HEK293 (cell line): ENCODE data around the gene CEP43.

ENCODE experiments used
- CTCF ChIA-PET: fragments of 350-600 bp; formaldehyde crosslinking; extraction: SDS; loops from one replicate; lab custom pipeline; 2021; ENCODE audit warnings: antibody characterized with exemption; lab: Yijun Ruan, JAX
- POLR2A ChIA-PET: fragments of 300-600 bp; formaldehyde crosslinking; extraction: SDS; loops from one replicate; lab custom pipeline; 2020; ENCODE audit warnings: antibody characterized with exemption, inconsistent platforms; lab: Yijun Ruan, JAX
- H3K27ac ChIP-seq: fragments of 200-500 bp; sonication (Bioruptor generic); 2 replicates; pipeline ENCODE4 v1.5.1; 2014; ENCODE audit warnings: low read depth, low read length, control low read depth, inconsistent platforms; ENCODE audit errors: extremely low read depth
- H3K36me3 ChIP-seq, 2 experiments: fragments of 200-500 bp in 1 of 2; sonication (Bioruptor generic) in 1 of 2; 1 replicate in 1 of 2; 2 replicates in 1 of 2; pipeline ENCODE4 v1.5.1; 2014 to 2017; ENCODE audit warnings: inconsistent platforms in 2 of 2, low read length in 2 of 2; ENCODE audit not compliant: control insufficient read depth in 2 of 2, insufficient read depth in 1 of 2
- H3K4me1 ChIP-seq: fragments of 200-500 bp; sonication (Bioruptor generic); 2 replicates; pipeline ENCODE4 v1.5.1; 2014; ENCODE audit warnings: mild to moderate bottlenecking, low read length, inconsistent platforms; ENCODE audit not compliant: control insufficient read depth, insufficient read depth
- H3K4me3 ChIP-seq: 2 replicates; pipeline ENCODE4 v1.5.1; 2011; ENCODE audit warnings: low read depth, mild to moderate bottlenecking, control low read depth, low read length, moderate library complexity
- H3K9me3 ChIP-seq: fragments of 200-500 bp; sonication (Bioruptor generic); 2 replicates; pipeline ENCODE4 v1.5.1; 2014; ENCODE audit warnings: low read depth, low read length, inconsistent platforms; ENCODE audit not compliant: control insufficient read depth, insufficient read depth
- HIC1 ChIP-seq: fragments of 450-650 bp; formaldehyde crosslinking; IDR thresholded peaks from 2 replicates; pipeline ENCODE4 v1.5.1; 2016; ENCODE audit warnings: missing biosample characterization, missing genetic modification characterization
- IKZF3 ChIP-seq: fragments of 450-650 bp; IDR thresholded peaks from 2 replicates; pipeline ENCODE4 v1.5.0; 2018; ENCODE audit warnings: missing biosample characterization, mild to moderate bottlenecking, missing genetic modification characterization, moderate library complexity
- PRDM10 ChIP-seq: fragments of 450-650 bp; formaldehyde crosslinking; IDR thresholded peaks from 2 replicates; pipeline ENCODE4 v1.5.1; 2016; ENCODE audit warnings: missing biosample characterization, missing genetic modification characterization
- SCRT2 ChIP-seq: fragments of 450-650 bp; formaldehyde crosslinking; IDR thresholded peaks from 2 replicates; pipeline ENCODE4 v1.5.1; 2016; ENCODE audit warnings: missing biosample characterization, missing genetic modification characterization
- ZBTB20 ChIP-seq: fragments of 450-650 bp; formaldehyde crosslinking; IDR thresholded peaks from 2 replicates; pipeline ENCODE4 v1.5.1; 2016; ENCODE audit warnings: missing biosample characterization, missing genetic modification characterization
- ZIC2 ChIP-seq: fragments of 450-650 bp; formaldehyde crosslinking; IDR thresholded peaks from 2 replicates; pipeline ENCODE4 v1.5.1; 2016; ENCODE audit warnings: missing biosample characterization, missing genetic modification characterization
- ZNF114 ChIP-seq: fragments of 450-650 bp; formaldehyde crosslinking; IDR thresholded peaks from 2 replicates; pipeline ENCODE4 v1.5.0; 2017; ENCODE audit warnings: missing biosample characterization, missing genetic modification characterization
- ZNF175 ChIP-seq: fragments of 450-650 bp; formaldehyde crosslinking; IDR thresholded peaks from 2 replicates; pipeline ENCODE4 v1.5.1; 2016; ENCODE audit warnings: missing biosample characterization, missing genetic modification characterization
- ZNF18 ChIP-seq: fragments of 450-650 bp; formaldehyde crosslinking; IDR thresholded peaks from 2 replicates; pipeline ENCODE4 v1.5.1; 2016; ENCODE audit warnings: missing biosample characterization, missing genetic modification characterization
- ZNF2 ChIP-seq: fragments of 450-650 bp; formaldehyde crosslinking; IDR thresholded peaks from 2 replicates; pipeline ENCODE4 v1.5.1; 2016; ENCODE audit warnings: missing biosample characterization, missing genetic modification characterization
- ZNF239 ChIP-seq: fragments of 450-650 bp; formaldehyde crosslinking; IDR thresholded peaks from 2 replicates; pipeline ENCODE4 v1.5.1; 2016; ENCODE audit warnings: missing biosample characterization, missing genetic modification characterization
- ZNF335 ChIP-seq: fragments of 450-650 bp; formaldehyde crosslinking; conservative IDR thresholded peaks from 2 replicates; pipeline ENCODE4 v1.5.1; 2016; ENCODE audit warnings: missing biosample characterization, missing genetic modification characterization
- ZNF341 ChIP-seq: fragments of 450-650 bp; formaldehyde crosslinking; IDR thresholded peaks from 2 replicates; pipeline ENCODE4; 2016; ENCODE audit warnings: low read depth, missing biosample characterization, missing genetic modification characterization
- ZNF350 ChIP-seq: fragments of 450-650 bp; formaldehyde crosslinking; IDR thresholded peaks from 2 replicates; pipeline ENCODE4 v1.5.0; 2017; ENCODE audit warnings: missing biosample characterization, mild to moderate bottlenecking, missing genetic modification characterization
- ZNF394 ChIP-seq: fragments of 450-650 bp; formaldehyde crosslinking; IDR thresholded peaks from 2 replicates; pipeline ENCODE4 v1.5.1; 2016; ENCODE audit warnings: missing biosample characterization, missing genetic modification characterization, mild to moderate bottlenecking, moderate library complexity, borderline replicate concordance
- ZNF600 ChIP-seq: fragments of 450-650 bp; formaldehyde crosslinking; IDR thresholded peaks from 2 replicates; pipeline ENCODE4 v1.5.1; 2016; ENCODE audit warnings: missing biosample characterization, missing genetic modification characterization
- ZNF747 ChIP-seq: fragments of 450-650 bp; formaldehyde crosslinking; IDR thresholded peaks from 2 replicates; pipeline ENCODE4 v1.5.1; 2016; ENCODE audit warnings: missing biosample characterization, missing genetic modification characterization
- TF ChIP-seq, protein P1 (sequence below): fragments of 450-650 bp; formaldehyde crosslinking; IDR thresholded peaks from 2 replicates; pipeline ENCODE4 v1.5.1; 2016; ENCODE audit warnings: missing biosample characterization, missing genetic modification characterization
- TF ChIP-seq, protein P2 (sequence below): fragments of 450-650 bp; formaldehyde crosslinking; IDR thresholded peaks from 2 replicates; pipeline ENCODE4 v1.5.1; 2016; ENCODE audit warnings: missing biosample characterization, missing genetic modification characterization, low read depth
- TF ChIP-seq, protein P3 (sequence below): fragments of 450-650 bp; formaldehyde crosslinking; IDR thresholded peaks from 2 replicates; pipeline ENCODE4 v1.5.1; 2016; ENCODE audit warnings: missing biosample characterization, missing genetic modification characterization
- TF ChIP-seq, protein P4 (sequence below): fragments of 450-650 bp; formaldehyde crosslinking; IDR thresholded peaks from 2 replicates; pipeline ENCODE4 v1.5.1; 2016; ENCODE audit warnings: missing biosample characterization, missing genetic modification characterization

The CEP43 gene

DNA sequence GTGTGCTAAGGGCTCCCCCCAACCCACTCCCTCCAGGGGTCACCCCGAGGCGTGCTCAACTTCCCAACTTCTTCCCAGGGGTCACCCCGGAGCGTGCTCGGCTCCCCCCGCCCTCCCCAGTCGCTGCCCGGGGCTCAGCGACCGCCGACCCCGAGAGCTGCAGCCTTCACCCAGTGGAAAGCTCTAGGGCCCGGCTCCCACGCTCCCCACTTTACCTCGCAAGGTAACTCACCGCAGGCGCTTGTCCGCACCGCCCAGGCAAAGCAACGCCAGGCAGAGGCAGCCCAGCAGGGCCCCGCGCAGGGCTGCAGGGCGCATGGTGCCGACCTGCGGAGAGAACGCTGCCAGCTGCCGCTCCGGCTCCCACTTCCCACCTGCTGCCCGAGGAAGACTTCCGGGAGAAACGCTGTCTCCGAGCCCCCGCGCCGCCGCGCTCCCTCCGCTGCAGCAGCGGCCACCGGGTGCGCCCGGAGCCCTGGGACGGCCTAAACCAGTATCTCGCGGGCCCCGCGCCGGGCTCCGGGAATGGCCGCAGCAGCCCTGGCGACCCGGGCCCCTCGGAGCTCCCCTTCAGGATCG, 43.2 kb upstream of the CEP43 start:
- Histone ChIP-seq H3K4me1 (peaks cover 6% of the 10 kb centered on the region; the same call in 1 of the 2 replicates), H3K36me3 (peaks cover 0 to 11% of the 10 kb centered on the region in 2 experiments; a peak in 1 of 3 replicates), H3K27ac (peak overlapping the region; percentile 42; the same call in 1 of the 2 replicates), H3K4me3 (peak overlapping the region; percentile 87), H3K9me3 (no peaks in the 10 kb centered on the region)
- ChIA-PET POLR2A (interaction anchor here (0.7 to 1.7 kb wide), 10 partner anchors 12 to 329 kb away, joined by 3 to 18 read pairs (median 3); partner anchors contain the start of genes CEP43 and RPS6KA2), CTCF (interaction anchor here (0.5 to 1.5 kb wide), 8 partner anchors 34 to 293 kb away, joined by 3 to 6 read pairs (median 4); no protein-coding TSS in a partner anchor)
- TF ChIP-seq ZNF394: no peak
- TF ChIP-seq, protein P1, sequence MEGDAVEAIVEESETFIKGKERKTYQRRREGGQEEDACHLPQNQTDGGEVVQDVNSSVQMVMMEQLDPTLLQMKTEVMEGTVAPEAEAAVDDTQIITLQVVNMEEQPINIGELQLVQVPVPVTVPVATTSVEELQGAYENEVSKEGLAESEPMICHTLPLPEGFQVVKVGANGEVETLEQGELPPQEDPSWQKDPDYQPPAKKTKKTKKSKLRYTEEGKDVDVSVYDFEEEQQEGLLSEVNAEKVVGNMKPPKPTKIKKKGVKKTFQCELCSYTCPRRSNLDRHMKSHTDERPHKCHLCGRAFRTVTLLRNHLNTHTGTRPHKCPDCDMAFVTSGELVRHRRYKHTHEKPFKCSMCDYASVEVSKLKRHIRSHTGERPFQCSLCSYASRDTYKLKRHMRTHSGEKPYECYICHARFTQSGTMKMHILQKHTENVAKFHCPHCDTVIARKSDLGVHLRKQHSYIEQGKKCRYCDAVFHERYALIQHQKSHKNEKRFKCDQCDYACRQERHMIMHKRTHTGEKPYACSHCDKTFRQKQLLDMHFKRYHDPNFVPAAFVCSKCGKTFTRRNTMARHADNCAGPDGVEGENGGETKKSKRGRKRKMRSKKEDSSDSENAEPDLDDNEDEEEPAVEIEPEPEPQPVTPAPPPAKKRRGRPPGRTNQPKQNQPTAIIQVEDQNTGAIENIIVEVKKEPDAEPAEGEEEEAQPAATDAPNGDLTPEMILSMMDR (tag by site-specific recombination): no peak; the same call in none of the 2 replicates
- 0 out of 2 replicates have a peak, but pooled peaks have one; percentile 37 for TF ChIP-seq HIC1 (tag by site-specific recombination)
- no peak for TF ChIP-seq PRDM10 (tag by site-specific recombination)
- TF ChIP-seq ZNF341 (tag by site-specific recombination): 0 out of 2 replicates have a peak, but pooled peaks have one; percentile 39
- no peak for TF ChIP-seq ZNF350 (tag by site-specific recombination)
- peak; percentile 91 for TF ChIP-seq ZIC2
- TF ChIP-seq, protein P2, sequence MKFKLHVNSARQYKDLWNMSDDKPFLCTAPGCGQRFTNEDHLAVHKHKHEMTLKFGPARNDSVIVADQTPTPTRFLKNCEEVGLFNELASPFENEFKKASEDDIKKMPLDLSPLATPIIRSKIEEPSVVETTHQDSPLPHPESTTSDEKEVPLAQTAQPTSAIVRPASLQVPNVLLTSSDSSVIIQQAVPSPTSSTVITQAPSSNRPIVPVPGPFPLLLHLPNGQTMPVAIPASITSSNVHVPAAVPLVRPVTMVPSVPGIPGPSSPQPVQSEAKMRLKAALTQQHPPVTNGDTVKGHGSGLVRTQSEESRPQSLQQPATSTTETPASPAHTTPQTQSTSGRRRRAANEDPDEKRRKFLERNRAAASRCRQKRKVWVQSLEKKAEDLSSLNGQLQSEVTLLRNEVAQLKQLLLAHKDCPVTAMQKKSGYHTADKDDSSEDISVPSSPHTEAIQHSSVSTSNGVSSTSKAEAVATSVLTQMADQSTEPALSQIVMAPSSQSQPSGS: no peak
- TF ChIP-seq SCRT2 (tag by site-specific recombination): peak; percentile 51; the same call in 1 of the 2 replicates
- 0 out of 2 replicates have a peak, but pooled peaks have one; percentile 13 for TF ChIP-seq IKZF3 (tag by site-specific recombination)
- TF ChIP-seq ZNF175: no peak
- peak; percentile 31; the same call in 1 of the 2 replicates for TF ChIP-seq ZNF2
- TF ChIP-seq ZNF600: peak; percentile 69
- no peak for TF ChIP-seq ZNF747
- TF ChIP-seq ZNF335 (tag by site-specific recombination): peak; percentile 6; the same call in 1 of the 2 replicates
- TF ChIP-seq, protein P3, sequence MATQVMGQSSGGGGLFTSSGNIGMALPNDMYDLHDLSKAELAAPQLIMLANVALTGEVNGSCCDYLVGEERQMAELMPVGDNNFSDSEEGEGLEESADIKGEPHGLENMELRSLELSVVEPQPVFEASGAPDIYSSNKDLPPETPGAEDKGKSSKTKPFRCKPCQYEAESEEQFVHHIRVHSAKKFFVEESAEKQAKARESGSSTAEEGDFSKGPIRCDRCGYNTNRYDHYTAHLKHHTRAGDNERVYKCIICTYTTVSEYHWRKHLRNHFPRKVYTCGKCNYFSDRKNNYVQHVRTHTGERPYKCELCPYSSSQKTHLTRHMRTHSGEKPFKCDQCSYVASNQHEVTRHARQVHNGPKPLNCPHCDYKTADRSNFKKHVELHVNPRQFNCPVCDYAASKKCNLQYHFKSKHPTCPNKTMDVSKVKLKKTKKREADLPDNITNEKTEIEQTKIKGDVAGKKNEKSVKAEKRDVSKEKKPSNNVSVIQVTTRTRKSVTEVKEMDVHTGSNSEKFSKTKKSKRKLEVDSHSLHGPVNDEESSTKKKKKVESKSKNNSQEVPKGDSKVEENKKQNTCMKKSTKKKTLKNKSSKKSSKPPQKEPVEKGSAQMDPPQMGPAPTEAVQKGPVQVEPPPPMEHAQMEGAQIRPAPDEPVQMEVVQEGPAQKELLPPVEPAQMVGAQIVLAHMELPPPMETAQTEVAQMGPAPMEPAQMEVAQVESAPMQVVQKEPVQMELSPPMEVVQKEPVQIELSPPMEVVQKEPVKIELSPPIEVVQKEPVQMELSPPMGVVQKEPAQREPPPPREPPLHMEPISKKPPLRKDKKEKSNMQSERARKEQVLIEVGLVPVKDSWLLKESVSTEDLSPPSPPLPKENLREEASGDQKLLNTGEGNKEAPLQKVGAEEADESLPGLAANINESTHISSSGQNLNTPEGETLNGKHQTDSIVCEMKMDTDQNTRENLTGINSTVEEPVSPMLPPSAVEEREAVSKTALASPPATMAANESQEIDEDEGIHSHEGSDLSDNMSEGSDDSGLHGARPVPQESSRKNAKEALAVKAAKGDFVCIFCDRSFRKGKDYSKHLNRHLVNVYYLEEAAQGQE: no peak
- TF ChIP-seq ZBTB20: peak; percentile 88; the same call in 1 of the 2 replicates
- TF ChIP-seq, protein P4, sequence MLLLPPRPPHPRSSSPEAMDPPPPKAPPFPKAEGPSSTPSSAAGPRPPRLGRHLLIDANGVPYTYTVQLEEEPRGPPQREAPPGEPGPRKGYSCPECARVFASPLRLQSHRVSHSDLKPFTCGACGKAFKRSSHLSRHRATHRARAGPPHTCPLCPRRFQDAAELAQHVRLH (tag by site-specific recombination): 0 out of 2 replicates have a peak, but pooled peaks have one; percentile 59
- TF ChIP-seq ZNF239 (tag by site-specific recombination): no peak
- no peak for TF ChIP-seq ZNF114
- TF ChIP-seq ZNF18 (tag by site-specific recombination): no peak; the same call in 1 of the 2 replicates
